GM08714 (cell line): Measurements from ENCODE around the gene ACSS2.

Experiments used
- H3K4me3 ChIP-seq: fragments of 200-500 bp; sonication (Bioruptor generic); 2 replicates; pipeline ENCODE4 v1.5.1; 2014; ENCODE audit warnings: mild to moderate bottlenecking, low read length, inconsistent platforms
- ZNF274 ChIP-seq: IDR thresholded peaks from 2 replicates; pipeline ENCODE4 v1.6.1; 2012; ENCODE audit warnings: mild to moderate bottlenecking, low read depth, low read length

Gene ACSS2

GRCh38 chr20:34956751-34957472 lies 80.5 kb downstream of the ACSS2 start:
- TF ChIP-seq ZNF274, result 0 out of 2 replicates have a peak, but pooled peaks have one; percentile 48

DNA sequence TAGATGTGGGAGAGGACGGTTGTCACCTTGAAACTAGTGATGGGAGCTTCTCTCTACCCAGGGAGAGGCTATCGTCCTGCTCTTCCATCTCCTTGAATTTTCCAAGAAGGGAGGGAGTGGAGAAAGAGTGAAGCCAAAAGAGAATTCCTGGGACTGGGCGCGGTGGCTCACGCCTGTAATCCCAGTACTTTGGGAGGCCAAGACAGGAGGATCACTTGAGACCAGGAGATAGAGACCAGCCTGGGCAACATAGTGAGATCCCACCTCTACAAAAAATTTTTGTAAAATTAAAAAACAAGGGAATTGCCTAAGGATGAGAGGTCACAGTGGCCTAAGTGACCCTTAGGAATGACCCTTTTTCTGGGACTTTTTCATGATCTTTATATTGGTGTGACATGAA lies 88.1 kb downstream of the ACSS2 start:
- no peak for TF ChIP-seq ZNF274
- H3K4me3 ChIP-seq, result no peak overlapping the region

More at GRCh38 chr20:34956751-34957472, 80.5 kb downstream of the ACSS2 start:
- H3K4me3 ChIP-seq, result no peak overlapping the region

- TF ChIP-seq ZNF274, result no peak
These were observed 88.6 kb downstream of the ACSS2 start for GRCh38 chr20:34965051-34965450.

GRCh38 chr20:34967421-34967820 lies 91.0 kb downstream of the ACSS2 start:
- no peak for TF ChIP-seq ZNF274
- H3K4me3 ChIP-seq, result no peak overlapping the region

More at GRCh38 chr20:34965051-34965450, 88.6 kb downstream of the ACSS2 start:
- no peak overlapping the region for H3K4me3 ChIP-seq

DNA sequence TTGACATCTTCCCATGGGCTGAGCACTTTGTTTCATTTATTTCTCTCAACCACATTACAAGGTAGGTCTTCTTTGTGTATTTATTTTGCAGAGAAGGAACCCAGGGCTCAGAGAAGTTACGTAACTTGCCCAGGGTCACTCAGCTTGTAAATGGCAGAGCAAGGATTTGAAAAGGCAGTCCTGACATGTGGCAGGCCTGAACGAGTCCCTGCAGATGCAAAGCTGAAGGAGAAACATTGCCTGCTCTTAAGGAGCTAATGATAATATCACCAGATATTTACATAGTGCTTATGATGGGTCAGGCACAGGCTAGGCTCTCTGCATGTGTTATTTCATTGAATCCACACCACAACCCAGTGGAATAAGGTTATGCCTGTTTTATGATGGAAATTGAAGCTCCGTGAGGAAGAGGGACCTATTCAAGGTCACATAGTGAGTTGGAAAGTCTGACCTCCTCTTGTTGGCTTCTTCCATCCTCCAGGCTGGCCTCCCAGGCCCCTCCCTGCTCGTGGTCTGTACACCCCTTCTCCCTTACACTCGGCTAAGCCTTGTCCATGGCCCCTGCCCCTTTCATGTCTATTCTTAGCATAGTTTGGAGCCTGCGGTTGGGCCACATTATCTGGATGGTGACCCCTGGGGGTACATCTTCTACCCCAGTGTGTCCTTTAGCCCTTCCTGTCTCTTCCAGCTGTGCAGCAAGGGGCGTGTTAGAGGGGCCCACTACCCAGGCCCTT lies 91.8 kb downstream of the ACSS2 start:
- no peak overlapping the region for H3K4me3 ChIP-seq
- TF ChIP-seq ZNF274, result no peak

DNA sequence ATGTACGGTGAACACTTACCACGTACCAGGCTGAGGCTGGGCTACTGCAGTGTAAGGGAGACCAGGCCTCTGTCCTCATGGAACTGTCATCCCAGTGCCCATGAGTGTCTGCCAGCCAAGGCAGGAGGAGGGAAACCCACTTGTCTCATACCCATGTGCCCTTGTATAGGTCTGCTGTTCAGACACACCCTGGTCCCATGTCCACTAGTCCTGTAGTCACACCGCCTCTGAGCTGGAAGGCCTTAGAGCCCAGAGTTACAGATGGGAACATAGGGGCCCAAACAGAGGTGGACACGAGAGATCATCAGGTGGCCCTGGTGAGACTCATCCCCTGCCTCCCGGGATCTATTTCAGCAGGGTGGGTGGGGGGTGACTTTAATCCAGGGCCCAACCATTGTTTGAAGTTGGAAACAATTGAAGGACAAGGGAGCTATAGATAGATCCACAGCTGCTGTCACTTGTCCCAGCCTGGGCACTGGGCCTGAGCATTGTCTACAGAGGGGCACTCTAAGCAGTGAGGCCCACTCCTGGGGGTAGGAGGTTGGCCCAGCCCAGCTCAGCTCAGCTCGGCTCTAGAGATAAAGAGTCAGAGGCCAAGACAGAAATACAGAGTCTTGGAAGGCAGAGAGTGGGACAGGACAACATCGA lies 93.9 kb downstream of the ACSS2 start:
- no peak for TF ChIP-seq ZNF274
- no peak overlapping the region for H3K4me3 ChIP-seq

DNA sequence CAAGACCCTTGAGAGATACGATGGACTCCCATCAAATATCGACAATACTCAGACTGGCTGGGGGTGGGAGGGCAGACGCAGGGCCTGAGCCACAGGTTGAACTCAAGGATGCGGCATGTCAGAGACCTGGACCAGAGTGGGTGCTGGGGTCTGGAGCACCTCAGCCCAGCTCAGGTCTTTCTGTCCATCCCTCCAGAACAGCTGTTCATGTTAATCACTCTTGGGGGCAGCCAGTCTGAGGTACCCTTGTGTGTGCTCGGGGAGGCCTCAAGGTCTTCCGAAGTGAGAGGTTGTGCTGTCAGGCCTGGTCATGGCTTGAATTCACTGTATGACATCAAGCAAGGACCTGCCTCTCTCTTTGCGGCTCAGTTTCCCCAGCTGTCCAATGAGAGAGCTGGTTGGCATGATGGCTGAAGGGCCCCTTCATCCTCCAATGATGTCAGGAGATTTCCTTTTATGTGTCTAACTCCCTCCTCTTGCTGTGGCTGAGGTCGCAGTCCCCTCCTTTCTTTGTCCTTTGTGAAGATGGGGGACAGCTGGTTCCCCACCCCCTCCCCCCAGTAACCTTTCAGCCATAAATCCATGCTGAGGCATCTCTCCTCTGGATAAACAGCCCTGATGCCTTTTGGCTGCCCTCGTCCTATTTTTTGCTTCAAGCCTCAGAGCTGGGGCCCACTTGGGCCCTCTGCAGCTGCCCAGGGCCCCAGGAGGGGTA lies 94.6 kb downstream of the ACSS2 start:
- no peak for TF ChIP-seq ZNF274
- H3K4me3 ChIP-seq, result no peak overlapping the region

DNA sequence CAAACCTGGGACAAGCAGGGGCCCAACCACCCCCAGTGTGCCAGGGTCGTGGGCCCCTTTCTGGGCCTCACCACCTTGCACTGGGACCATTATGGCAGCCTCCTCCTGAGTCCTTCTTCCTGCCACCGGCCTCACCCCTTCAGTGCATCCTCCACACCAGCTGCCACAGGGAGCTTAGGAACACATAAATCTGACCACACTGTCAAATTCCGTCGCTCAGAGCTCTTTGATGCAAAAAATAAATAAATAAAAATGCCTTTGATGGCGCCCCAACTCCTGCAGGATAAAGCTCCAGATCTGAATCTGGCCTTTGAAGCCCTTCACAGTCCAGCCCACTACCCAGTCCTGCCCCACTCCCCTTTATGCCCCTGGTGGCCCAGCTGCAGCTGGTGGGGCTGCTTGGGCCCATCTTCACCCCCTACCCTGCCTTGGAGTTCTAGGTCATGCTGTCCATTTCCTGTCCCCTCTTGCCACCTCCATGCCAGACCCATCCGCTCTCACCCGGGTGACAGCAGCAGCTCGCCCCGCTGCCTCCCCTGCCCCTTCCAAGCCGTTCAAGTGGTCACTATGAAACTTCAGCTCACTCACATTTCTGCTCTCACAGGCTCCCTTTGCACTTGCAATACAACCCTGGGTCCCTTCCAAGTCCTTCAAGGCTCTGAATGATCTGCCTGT lies 95.3 kb downstream of the ACSS2 start:
- TF ChIP-seq ZNF274, result no peak
- H3K4me3 ChIP-seq, result no peak overlapping the region

- no peak overlapping the region for H3K4me3 ChIP-seq
- no peak for TF ChIP-seq ZNF274
These were observed 97.8 kb downstream of the ACSS2 start for GRCh38 chr20:34974246-34974645.

- TF ChIP-seq ZNF274, result no peak
- no peak overlapping the region for H3K4me3 ChIP-seq
These were observed 99.9 kb downstream of the ACSS2 start for GRCh38 chr20:34976286-34976685.
